Endothelial cell (in vitro differentiated cells): ENCODE data around the gene SRPK1. TPM values are rescaled to one million over a fixed set of nuclear protein-coding genes. Genes with fewer than 3 reads are reported as not detected.

Experiments used
- DNase-seq: peaks from one replicate; pipeline ENCODE4 v3.0.0; 2021; ENCODE audit warnings: low spot score
- H3K27ac Mint-ChIP-seq: one replicate; pipeline ENCODE4 v1.8.0; 2021; ENCODE audit warnings: mixed read lengths, inconsistent platforms; ENCODE audit not compliant: unreplicated experiment
- H3K27me3 Mint-ChIP-seq: one replicate; pipeline ENCODE4 v1.8.0; 2021; ENCODE audit warnings: mild to moderate bottlenecking, moderate library complexity, mixed read lengths, inconsistent platforms; ENCODE audit not compliant: unreplicated experiment
- H3K36me3 Mint-ChIP-seq: one replicate; pipeline ENCODE4 v1.8.0; 2021; ENCODE audit warnings: mild to moderate bottlenecking, low read depth, mixed read lengths, inconsistent platforms; ENCODE audit not compliant: unreplicated experiment
- H3K4me1 Mint-ChIP-seq: one replicate; pipeline ENCODE4 v1.8.0; 2021; ENCODE audit warnings: mild to moderate bottlenecking, mixed read lengths, inconsistent platforms; ENCODE audit not compliant: unreplicated experiment
- H3K4me3 Mint-ChIP-seq: one replicate; pipeline ENCODE4 v1.8.0; 2021; ENCODE audit warnings: mild to moderate bottlenecking, mixed read lengths, inconsistent platforms; ENCODE audit not compliant: unreplicated experiment
- H3K9me3 Mint-ChIP-seq: one replicate; pipeline ENCODE4 v1.8.0; 2021; ENCODE audit warnings: mixed read lengths, inconsistent platforms; ENCODE audit not compliant: unreplicated experiment
- long read RNA-seq: library from polyadenylated mRNA; unstranded; transcript quantifications from one replicate; pipeline ENCODE4 v2.0.0, GENCODE V29; 2020; ENCODE audit not compliant: unreplicated experiment
- total RNA-seq: library from RNA; stranded (reverse); fragmentation: NEBNext Ultra II Directional; extraction: Animal tissue kit (Norgen Biotek cat#: 25700); gene quantifications from one replicate; pipeline ENCODE4 v1.2.1, GENCODE V29; 2021; ENCODE audit not compliant: unreplicated experiment
- TF ChIP-seq, protein P1 (sequence below): fragments of 200-600 bp; sonication (generic); IDR thresholded peaks from one replicate; pipeline ENCODE4 v1.5.0; 2021; ENCODE audit warnings: antibody characterized with exemption; ENCODE audit not compliant: unreplicated experiment

The SRPK1 gene
- total RNA-seq: 59.6 TPM
- long read RNA-seq, full-length matches to known transcripts: 2 of 16 reads
- long read RNA-seq, partial matches to known transcripts: 13 of 16 reads
- long read RNA-seq, other reads (novel, unspliced or antisense): 1 of 16 reads

DNA sequence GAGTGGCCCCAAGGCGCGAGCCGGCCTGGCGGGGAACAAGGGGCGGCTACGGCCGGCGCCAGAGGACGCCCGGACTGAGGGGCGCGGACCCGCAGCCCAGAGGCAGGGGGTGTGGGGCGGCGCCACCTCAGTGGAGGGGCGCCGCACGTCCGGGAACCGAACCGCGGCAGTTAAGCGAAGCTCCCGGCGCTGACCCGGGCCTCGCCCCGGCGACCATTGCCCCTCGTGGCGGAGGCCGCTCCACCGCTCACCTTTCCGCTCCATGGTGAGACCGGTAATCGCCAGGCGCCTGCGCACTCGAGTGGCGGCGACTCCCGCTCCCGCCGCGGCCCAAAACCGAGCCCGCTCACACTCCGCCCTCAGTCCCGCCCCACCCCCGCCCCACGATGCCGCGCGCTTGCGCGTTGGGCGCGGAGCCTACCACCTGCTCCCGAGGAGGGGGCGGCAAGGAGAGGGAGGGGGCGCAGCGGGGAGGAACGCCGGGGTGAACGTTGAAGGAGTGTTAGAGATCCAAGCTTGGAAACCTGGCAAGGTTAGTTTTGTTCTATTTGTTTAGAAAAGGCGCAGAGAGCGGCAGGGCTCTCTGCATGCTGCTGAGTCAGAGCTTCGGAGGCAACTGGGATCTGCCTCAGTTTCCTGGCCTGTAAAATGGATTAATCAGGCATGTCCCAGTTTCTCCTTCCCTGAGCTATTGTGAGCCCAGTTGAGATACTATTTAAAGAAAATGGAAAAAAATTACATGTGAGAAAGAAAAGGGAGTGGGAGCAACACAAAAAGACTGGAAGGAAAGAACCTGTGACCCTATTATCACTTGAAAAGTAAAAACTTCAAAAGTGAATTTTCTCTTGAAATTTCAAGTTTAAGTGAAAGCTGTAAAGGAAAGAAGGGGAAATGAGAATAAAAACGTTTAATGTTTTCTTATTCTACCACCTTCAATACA lies at the start of gene SRPK1:
Gene SRPK1, minus strand, starts transcription at position 306 of the 940 bp plus-strand sequence. Its CDS starts 42 bp downstream, at position 264.
- H3K4me1 Mint-ChIP-seq: peaks cover 22% of the 10 kb centered on the region
- TF ChIP-seq, protein P1, sequence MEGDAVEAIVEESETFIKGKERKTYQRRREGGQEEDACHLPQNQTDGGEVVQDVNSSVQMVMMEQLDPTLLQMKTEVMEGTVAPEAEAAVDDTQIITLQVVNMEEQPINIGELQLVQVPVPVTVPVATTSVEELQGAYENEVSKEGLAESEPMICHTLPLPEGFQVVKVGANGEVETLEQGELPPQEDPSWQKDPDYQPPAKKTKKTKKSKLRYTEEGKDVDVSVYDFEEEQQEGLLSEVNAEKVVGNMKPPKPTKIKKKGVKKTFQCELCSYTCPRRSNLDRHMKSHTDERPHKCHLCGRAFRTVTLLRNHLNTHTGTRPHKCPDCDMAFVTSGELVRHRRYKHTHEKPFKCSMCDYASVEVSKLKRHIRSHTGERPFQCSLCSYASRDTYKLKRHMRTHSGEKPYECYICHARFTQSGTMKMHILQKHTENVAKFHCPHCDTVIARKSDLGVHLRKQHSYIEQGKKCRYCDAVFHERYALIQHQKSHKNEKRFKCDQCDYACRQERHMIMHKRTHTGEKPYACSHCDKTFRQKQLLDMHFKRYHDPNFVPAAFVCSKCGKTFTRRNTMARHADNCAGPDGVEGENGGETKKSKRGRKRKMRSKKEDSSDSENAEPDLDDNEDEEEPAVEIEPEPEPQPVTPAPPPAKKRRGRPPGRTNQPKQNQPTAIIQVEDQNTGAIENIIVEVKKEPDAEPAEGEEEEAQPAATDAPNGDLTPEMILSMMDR: no peak
- H3K9me3 Mint-ChIP-seq: no peaks in the 10 kb centered on the region
- peak; percentile 88 for DNase-seq
- H3K27me3 Mint-ChIP-seq: peaks cover 6% of the 10 kb centered on the region
- H3K4me3 Mint-ChIP-seq: peak within 1 kb of the TSS; percentile 98
- peaks cover 3% of the 10 kb centered on the region for H3K36me3 Mint-ChIP-seq
- H3K27ac Mint-ChIP-seq: peak within 1 kb of the TSS; percentile 82

DNA sequence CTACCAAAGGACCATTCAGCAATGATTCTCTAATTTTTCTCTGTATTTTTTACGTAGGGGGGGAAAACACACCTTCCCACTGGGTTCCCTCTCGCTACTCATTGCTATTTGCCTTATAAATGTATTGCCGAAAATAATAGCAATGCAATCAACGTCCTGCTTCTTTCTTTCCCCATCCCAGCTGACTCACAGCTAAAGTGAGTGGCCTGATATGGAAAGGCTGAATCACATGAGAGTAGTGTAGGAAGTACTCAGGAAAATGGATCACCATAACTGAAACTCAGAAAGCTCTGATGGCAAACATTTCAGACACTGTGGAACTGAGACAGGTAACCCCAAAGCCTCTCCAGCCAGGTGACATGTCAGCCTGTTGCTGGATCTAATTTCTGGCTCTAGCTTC lies 49.3 kb upstream of the SRPK1 start:
- TF ChIP-seq, protein P1: no peak
- Mint-ChIP-seq H3K27ac (no peak overlapping the region), H3K36me3 (no peaks in the 10 kb centered on the region), H3K27me3 (peaks cover 1% of the 10 kb centered on the region), H3K4me3 (no peak overlapping the region), H3K4me1 (no peaks in the 10 kb centered on the region), H3K9me3 (no peaks in the 10 kb centered on the region)
- no peak for DNase-seq

DNA sequence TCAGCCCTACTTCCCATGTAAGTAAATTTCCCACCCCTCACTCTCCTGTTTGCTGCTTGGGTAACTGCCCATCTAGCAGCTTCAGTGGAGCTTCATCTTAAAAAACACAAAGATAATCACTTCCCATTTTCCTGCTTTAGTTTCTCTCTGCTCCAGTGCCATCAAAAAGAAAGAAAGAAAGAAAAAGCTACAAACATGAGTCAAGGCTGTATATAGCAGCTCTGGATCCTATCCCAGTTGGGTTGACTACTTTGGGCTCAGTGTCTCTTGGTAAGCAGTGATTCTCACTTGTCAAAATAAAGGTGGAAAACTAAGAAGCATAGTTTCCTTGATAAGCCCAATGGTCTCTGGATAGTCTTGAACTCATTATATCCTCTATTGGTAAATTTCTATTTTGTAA lies 48.7 kb upstream of the SRPK1 start:
- TF ChIP-seq, protein P1: no peak
- Mint-ChIP-seq H3K27me3 (peaks cover 1% of the 10 kb centered on the region), H3K4me3 (no peak overlapping the region), H3K36me3 (no peaks in the 10 kb centered on the region), H3K27ac (no peak overlapping the region), H3K4me1 (no peaks in the 10 kb centered on the region), H3K9me3 (no peaks in the 10 kb centered on the region)
- no peak for DNase-seq

DNA sequence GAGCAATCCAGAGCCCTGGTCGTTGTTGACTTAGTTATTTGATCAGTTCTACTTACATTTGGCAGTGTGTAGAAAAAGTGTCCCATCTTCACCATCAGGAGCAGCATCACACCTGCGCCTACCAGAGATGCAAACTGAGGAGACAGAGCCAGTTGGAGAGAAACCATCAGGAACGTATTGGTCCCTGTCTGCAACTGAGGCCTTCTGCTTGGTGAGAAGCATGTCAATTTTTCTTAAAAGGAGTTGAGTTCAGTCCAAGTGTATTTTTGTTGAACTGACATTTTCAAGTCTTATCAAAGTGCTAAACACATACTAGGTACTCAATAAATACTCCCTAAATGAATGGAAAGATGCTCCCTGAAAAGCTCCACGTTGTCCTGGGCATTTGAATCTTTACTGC lies 47.9 kb upstream of the SRPK1 start:
- TF ChIP-seq, protein P1: no peak
- Mint-ChIP-seq H3K27me3 (peaks cover 1% of the 10 kb centered on the region), H3K9me3 (no peaks in the 10 kb centered on the region), H3K4me3 (no peak overlapping the region), H3K4me1 (no peaks in the 10 kb centered on the region), H3K36me3 (no peaks in the 10 kb centered on the region), H3K27ac (no peak overlapping the region)
- no peak for DNase-seq
